Heart left ventricle (tissue), 16 donors: ENCODE measurements around the gene SIM2. TPM values are rescaled to one million over a fixed set of nuclear protein-coding genes. Genes with fewer than 3 reads are reported as not detected.
A peak's percentile ranks its signal among the peaks of the same experiment; 100 is the strongest.

Experiments used
- ATAC-seq, 4 donors: fragments of 200-7000 bp; cut with Tn5 transposase; one replicate each; pipeline ENCODE4 v1.9.1; 2020 to 2022; ENCODE audit warnings: moderate library complexity in 4 of 4, mild to moderate bottlenecking in 3 of 4, moderate number of reproducible peaks in 1 of 4
- DNase-seq, 5 donors: peaks; one replicate each; pipeline ENCODE4 v3.0.0-alpha.2; 2020
- H3K27ac ChIP-seq, 12 donors: fragments of 200-600 bp; sonication (generic) in 4 of 12; one replicate each; pipeline versions ENCODE4 v1.5.0 to v1.8.0; 2016 to 2022; ENCODE audit warnings: mild to moderate bottlenecking in 2 of 12
- H3K27me3 ChIP-seq, 9 donors: fragments of 200-600 bp; sonication (generic) in 2 of 9; one replicate each; pipeline versions ENCODE4 v1.5.1 to v1.8.0; 2016 to 2022; ENCODE audit warnings: mild to moderate bottlenecking in 3 of 9
- H3K36me3 ChIP-seq, 9 donors: fragments of 200-600 bp; sonication (generic) in 2 of 9; one replicate each; pipeline versions ENCODE4 v1.5.0 to v1.8.0; 2018 to 2022; ENCODE audit warnings: mild to moderate bottlenecking in 2 of 9
- H3K4me1 ChIP-seq, 12 donors: fragments of 200-600 bp; sonication (generic) in 4 of 12; one replicate each; pipeline versions ENCODE4 v1.5.0 to v1.8.0; 2016 to 2022; ENCODE audit warnings: mild to moderate bottlenecking in 3 of 12
- H3K4me3 ChIP-seq, 12 donors: fragments of 200-600 bp; sonication (generic) in 4 of 12; one replicate each; pipeline versions ENCODE4 v1.5.0 to v1.8.0; 2017 to 2022; ENCODE audit warnings: mild to moderate bottlenecking in 9 of 12, moderate library complexity in 4 of 12
- H3K9me3 ChIP-seq, 12 donors: fragments of 200-600 bp; sonication (generic) in 4 of 12; one replicate each; pipeline versions ENCODE4 v1.5.0 to v1.8.0; 2016 to 2022; ENCODE audit warnings: mild to moderate bottlenecking in 1 of 12
- POLR2A ChIP-seq, 2 donors: fragments of 450-650 bp; IDR thresholded peaks; one replicate each; pipeline ENCODE4 v1.6.1; 2017; ENCODE audit warnings: antibody characterized with exemption in 2 of 2, mild to moderate bottlenecking in 2 of 2, moderate library complexity in 2 of 2
- WGBS, 4 donors: extraction: QIAGEN DNeasy Blood & Tissue Kit in 2 of 4; methylation state at CpG; one replicate each; pipeline versions ENCODE4 v1.1.5 to v1.1.7; 2013 to 2018; 5-methylcytosine and 5-hydroxymethylcytosine counted together
- intact Hi-C, 10 donors: fragments of 100-400 bp; cut with DNase I; formaldehyde crosslinking; loops; one replicate each; pipeline versions ENCODE4 v1.11.1 to v1.14.2; 2022
- polyA plus RNA-seq, 2 donors: library from polyadenylated mRNA; stranded (reverse); fragments of 200-250 nt; gene quantifications; one replicate each; pipeline ENCODE4 v1.2.3, GENCODE V29; 2013
- total RNA-seq, 9 donors: library from RNA; depleted of rRNA in 2 of 9; stranded (reverse); fragments of >200 nt in 2 of 9; fragmentation: NEBNext Ultra II Directional in 3 of 9; extraction: Animal tissue kit (Norgen Biotek cat#: 25700) in 3 of 9; gene quantifications; one replicate each; pipeline versions ENCODE4 v1.1.0 to v1.2.4, GENCODE V29; 2016 to 2023
- TF ChIP-seq, protein P1 (sequence below), 12 donors: fragments of 200-600 bp; sonication (generic) in 4 of 12; IDR thresholded peaks; one replicate each; pipeline versions ENCODE4 v1.5.0 to v1.8.0; 2018 to 2022; ENCODE audit warnings: antibody characterized with exemption in 12 of 12, mild to moderate bottlenecking in 5 of 12
- donor health status: ischemic (EF 13 %, LVEDD 7.1; RV severe dilation, severe dysfunction).
- donor health status: healthy with polysubstance abuse.
- donor health status: DM: no; HTN: yes; CAD: no.
- donor health status: DM: no; HTN: no; CAD: no.
- donor health status: ischemic (EF 25% LVEDD 6.9; RV normal size, moderate dysfunction).
- donor health status: ischemic (EF 25% LVEDD 5.7; RV mildly dilated, moderate dysfunction).
- donor health status: healthy.
- donor health status: DM: yes; HTN: yes; CAD: no.
- donor health status: ischemic (EF 35%, LVEDD 5.7; RV mildly dilated, moderate dysfunction).
- donor health status: nonischemic (EF 11% LVEDD 7.7; RV severe dilation, severe dysfunction).
- donor health status: DM: yes; HTN: yes; CAD: no.
- donor health status: PGD.
- donor health status: ischemic (EF 29% LVEDD 5.4; RV normal size, mild dysfunction).
- donor health status: nonischemic (EF 23%, LVEDD 6.1; RV moderate dilation, normal function).

Gene SIM2
- total and polyA plus RNA-seq, 11 donors: 0.01 to 0.88 (median 0.15) TPM; not detected in 8

- H3K4me3 ChIP-seq: no peak overlapping the region
- no peak overlapping the region for H3K27ac ChIP-seq
- no peaks in the 10 kb centered on the region for H3K36me3 ChIP-seq
- peak; percentile 93 to 97 (median 96) for ATAC-seq
- peaks cover 0 to 10% (median 4%) of the 10 kb centered on the region in 12 donors for H3K4me1 ChIP-seq
- no peaks in the 10 kb centered on the region for H3K27me3 ChIP-seq
- no peaks in the 10 kb centered on the region for H3K9me3 ChIP-seq
- intact Hi-C loops: no loop called here
- WGBS, 4 donors: 54 to 69% (median 67%) methylated on average over 12 of the region's 12 CpGs
- peak; percentile 26 to 84 (median 73) for DNase-seq
- TF ChIP-seq, protein P1, sequence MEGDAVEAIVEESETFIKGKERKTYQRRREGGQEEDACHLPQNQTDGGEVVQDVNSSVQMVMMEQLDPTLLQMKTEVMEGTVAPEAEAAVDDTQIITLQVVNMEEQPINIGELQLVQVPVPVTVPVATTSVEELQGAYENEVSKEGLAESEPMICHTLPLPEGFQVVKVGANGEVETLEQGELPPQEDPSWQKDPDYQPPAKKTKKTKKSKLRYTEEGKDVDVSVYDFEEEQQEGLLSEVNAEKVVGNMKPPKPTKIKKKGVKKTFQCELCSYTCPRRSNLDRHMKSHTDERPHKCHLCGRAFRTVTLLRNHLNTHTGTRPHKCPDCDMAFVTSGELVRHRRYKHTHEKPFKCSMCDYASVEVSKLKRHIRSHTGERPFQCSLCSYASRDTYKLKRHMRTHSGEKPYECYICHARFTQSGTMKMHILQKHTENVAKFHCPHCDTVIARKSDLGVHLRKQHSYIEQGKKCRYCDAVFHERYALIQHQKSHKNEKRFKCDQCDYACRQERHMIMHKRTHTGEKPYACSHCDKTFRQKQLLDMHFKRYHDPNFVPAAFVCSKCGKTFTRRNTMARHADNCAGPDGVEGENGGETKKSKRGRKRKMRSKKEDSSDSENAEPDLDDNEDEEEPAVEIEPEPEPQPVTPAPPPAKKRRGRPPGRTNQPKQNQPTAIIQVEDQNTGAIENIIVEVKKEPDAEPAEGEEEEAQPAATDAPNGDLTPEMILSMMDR (IDR thresholded peaks at IDR 0.05): no peak
- no peak for TF ChIP-seq POLR2A (IDR thresholded peaks at IDR 0.05)
These were observed 86.0 kb downstream of the SIM2 start for GRCh38 chr21:36784947-36785346.

- intact Hi-C loops: no loop called here
These were observed 86.7 kb downstream of the SIM2 start for GRCh38 chr21:36785615-36786014.

GRCh38 chr21:36786186-36786585 is 87.3 kb downstream of the SIM2 start:
- WGBS, 4 donors: 82 to 93% (median 89%) methylated on average over 4 of the region's 4 CpGs
- H3K4me3 ChIP-seq: no peak overlapping the region
- ATAC-seq (no peak), DNase-seq (no peak)
- H3K27me3 ChIP-seq: no peaks in the 10 kb centered on the region
- peaks cover 0 to 10% (median 4%) of the 10 kb centered on the region in 12 donors for H3K4me1 ChIP-seq
- intact Hi-C loops: no loop called here
- TF ChIP-seq POLR2A (IDR thresholded peaks at IDR 0.05): no peak
- TF ChIP-seq, protein P1 (IDR thresholded peaks at IDR 0.05): no peak
- H3K27ac ChIP-seq: no peak overlapping the region
- H3K9me3 ChIP-seq: no peaks in the 10 kb centered on the region
- H3K36me3 ChIP-seq: no peaks in the 10 kb centered on the region

More at GRCh38 chr21:36785615-36786014, 86.7 kb downstream of the SIM2 start:
- H3K27ac ChIP-seq: no peak overlapping the region
- ATAC-seq (no peak), DNase-seq (no peak)
- TF ChIP-seq, protein P1 (IDR thresholded peaks at IDR 0.05): no peak
- TF ChIP-seq POLR2A (IDR thresholded peaks at IDR 0.05): no peak
- H3K4me3 ChIP-seq: no peak overlapping the region
- peaks cover 0 to 10% (median 4%) of the 10 kb centered on the region in 12 donors for H3K4me1 ChIP-seq
- no peaks in the 10 kb centered on the region for H3K36me3 ChIP-seq
- no peaks in the 10 kb centered on the region for H3K9me3 ChIP-seq
- no peaks in the 10 kb centered on the region for H3K27me3 ChIP-seq
- WGBS, 4 donors: 54 to 73% (median 66%) methylated on average over 2 of the region's 2 CpGs

- Histone ChIP-seq H3K4me3 (no peak overlapping the region), H3K27ac (no peak overlapping the region), H3K27me3 (no peaks in the 10 kb centered on the region), H3K4me1 (peaks cover 0 to 15% (median 6%) of the 10 kb centered on the region in 12 donors), H3K36me3 (no peaks in the 10 kb centered on the region), H3K9me3 (no peaks in the 10 kb centered on the region)
- DNase-seq (no peak), ATAC-seq (no peak)
- no peak for TF ChIP-seq POLR2A (IDR thresholded peaks at IDR 0.05)
- TF ChIP-seq, protein P1 (IDR thresholded peaks at IDR 0.05): no peak
- 83 to 86% (median 84%) methylated on average over 12 of the region's 12 CpGs for WGBS, 4 donors
- intact Hi-C loops: no loop called here
These were observed 89.3 kb downstream of the SIM2 start for GRCh38 chr21:36788120-36788638.
